ENCODE measurements around the gene SF3B4. TPM values are rescaled to one million over a fixed set of nuclear protein-coding genes. Genes with fewer than 3 reads are reported as not detected.

The SF3B4 gene
- total and polyA plus RNA-seq, 2 of the 13 experiments (the other 11 are each of a cell fraction or from before 2014, with no cell fraction given), result 13.8 to 14.8 TPM

GRCh38 chr1:149887456-149888246 is 40.0 kb downstream of the SF3B4 start (continued):
- TF ChIP-seq ZNF407 (CRISPR knock-in tag; IDR thresholded peaks at IDR 0.05; ENCODE audit: not compliant biosample characterization), result no peak
- no peak for TF ChIP-seq ZNF350 (CRISPR knock-in tag; IDR thresholded peaks at IDR 0.05; ENCODE audit: borderline replicate concordance, low read depth)
- no peak for TF ChIP-seq ZNF329 (CRISPR knock-in tag; IDR thresholded peaks at IDR 0.05; ENCODE audit: low read depth)
- no peak for TF ChIP-seq PHB2 (IDR thresholded peaks at IDR 0.05; ENCODE audit: partially characterized antibody)
- TF ChIP-seq ZNF629 (CRISPR knock-in tag; conservative IDR thresholded peaks at IDR 0.05), result no peak; the same call in 1 of the 2 replicates
- TF ChIP-seq, protein P1, sequence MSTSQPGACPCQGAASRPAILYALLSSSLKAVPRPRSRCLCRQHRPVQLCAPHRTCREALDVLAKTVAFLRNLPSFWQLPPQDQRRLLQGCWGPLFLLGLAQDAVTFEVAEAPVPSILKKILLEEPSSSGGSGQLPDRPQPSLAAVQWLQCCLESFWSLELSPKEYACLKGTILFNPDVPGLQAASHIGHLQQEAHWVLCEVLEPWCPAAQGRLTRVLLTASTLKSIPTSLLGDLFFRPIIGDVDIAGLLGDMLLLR (CRISPR knock-in tag; IDR thresholded peaks at IDR 0.05), result peak; percentile 52
- TF ChIP-seq SKI (IDR thresholded peaks at IDR 0.05; ENCODE audit: partially characterized antibody), result no peak
- no peak for TF ChIP-seq POGK (CRISPR knock-in tag; conservative IDR thresholded peaks at IDR 0.05)
- 0 out of 2 replicates have a peak, but pooled peaks have one; percentile 29 for TF ChIP-seq PCBP1 (IDR thresholded peaks at IDR 0.05; ENCODE audit: borderline replicate concordance, low read depth, low read length)
- TF ChIP-seq ZKSCAN8 (CRISPR knock-in tag; IDR thresholded peaks at IDR 0.05; ENCODE audit: borderline replicate concordance), result no peak
- no peak for TF ChIP-seq MYNN (CRISPR knock-in tag; IDR thresholded peaks at IDR 0.05; ENCODE audit: low read depth)
- TF ChIP-seq ZNF230 (CRISPR knock-in tag; IDR thresholded peaks at IDR 0.05), result no peak
- TF ChIP-seq RFX5 (IDR thresholded peaks at IDR 0.05; ENCODE audit: low read depth, low read length), result no peak
- TF ChIP-seq MXD4 (CRISPR knock-in tag; IDR thresholded peaks at IDR 0.05), result no peak
- peak; percentile 75 for TF ChIP-seq CEBPB (IDR thresholded peaks at IDR 0.05; ENCODE audit: borderline replicate concordance, low read depth, low read length)
- no peak for TF ChIP-seq HNRNPK (IDR thresholded peaks at IDR 0.05; ENCODE audit: low read depth, low read length, poor library complexity, severe bottlenecking)
- no peak for TF ChIP-seq SETDB1 (CRISPR knock-in tag; IDR thresholded peaks at IDR 0.05; ENCODE audit: borderline replicate concordance)
- TF ChIP-seq HDAC2 (CRISPR knock-in tag; IDR thresholded peaks at IDR 0.05), result no peak
- TF ChIP-seq ZNF260 (CRISPR knock-in tag; IDR thresholded peaks at IDR 0.05; ENCODE audit: borderline replicate concordance, low read depth), result no peak

Data from HepG2 (cell line).